CD4-positive, alpha-beta T cell treated with Interleukin-12 subunit alpha and Interleukin-12 subunit beta, for 1 hour (primary cell): ENCODE data around the gene KRT38.

Experiments used
- DNase-seq: peaks from one replicate; pipeline ENCODE4 v3.0.0-alpha.2; 2020

Gene KRT38

GRCh38 chr17:41440531-41441033 lies at the start of gene KRT38:
Gene KRT38 (minus strand): TSS chr17:41440983. CDS start chr17:41440921, 62 bp downstream.
- no peak for DNase-seq

- DNase-seq, result no peak
Measured at GRCh38 chr17:41489531-41489930, 48.7 kb upstream of the KRT38 start, which contains the start of gene KRT36. Gene KRT36 (minus strand): TSS chr17:41489910. CDS start chr17:41489864, 46 bp downstream.

- DNase-seq, result peak; percentile 9
Measured at GRCh38 chr17:41486809-41487530, 46.2 kb upstream of the KRT38 start.

- no peak for DNase-seq
Measured at GRCh38 chr17:41486316-41486715, 45.5 kb upstream of the KRT38 start.

- no peak for DNase-seq
Measured at GRCh38 chr17:41484920-41485904, 44.4 kb upstream of the KRT38 start.

- DNase-seq, result no peak
Measured at GRCh38 chr17:41483991-41484826, 43.4 kb upstream of the KRT38 start.

GRCh38 chr17:41483531-41483930 lies 42.7 kb upstream of the KRT38 start:
- DNase-seq, result no peak

- DNase-seq, result no peak
Measured at GRCh38 chr17:41481036-41481435, 40.3 kb upstream of the KRT38 start, which contains the start of gene KRT35. Gene KRT35 (minus strand): TSS chr17:41481151. CDS start chr17:41481097, 54 bp downstream.

- DNase-seq, result no peak
Measured at GRCh38 chr17:41480581-41480980, 39.8 kb upstream of the KRT38 start.

- no peak for DNase-seq
Measured at GRCh38 chr17:41480136-41480535, 39.4 kb upstream of the KRT38 start.

GRCh38 chr17:41478237-41478636 lies 37.5 kb upstream of the KRT38 start:
- DNase-seq, result no peak

- DNase-seq, result no peak
Measured at GRCh38 chr17:41476866-41477815, 36.4 kb upstream of the KRT38 start.

GRCh38 chr17:41475421-41475820 lies 34.6 kb upstream of the KRT38 start:
- no peak for DNase-seq

- DNase-seq, result no peak
Measured at GRCh38 chr17:41474863-41475262, 34.1 kb upstream of the KRT38 start.

- DNase-seq, result no peak
Measured at GRCh38 chr17:41468346-41468745, 27.6 kb upstream of the KRT38 start.

GRCh38 chr17:41467561-41467960 lies 26.8 kb upstream of the KRT38 start:
- no peak for DNase-seq

GRCh38 chr17:41466988-41467387 lies 26.2 kb upstream of the KRT38 start, which contains the start of gene KRT32:
Gene KRT32 (minus strand): TSS chr17:41467386. CDS start chr17:41467325, 61 bp downstream.
- no peak for DNase-seq

GRCh38 chr17:41464682-41465081 lies 23.9 kb upstream of the KRT38 start:
- no peak for DNase-seq

GRCh38 chr17:41464173-41464572 lies 23.4 kb upstream of the KRT38 start:
- DNase-seq, result no peak

- DNase-seq, result no peak
Measured at GRCh38 chr17:41463746-41464145, 23.0 kb upstream of the KRT38 start.

- DNase-seq, result no peak
Measured at GRCh38 chr17:41462705-41463104, 21.9 kb upstream of the KRT38 start.
